Measurements from ENCODE around the gene HDAC5. TPM values are rescaled to one million over a fixed set of nuclear protein-coding genes. Genes with fewer than 3 reads are reported as not detected.

Gene HDAC5
- total and polyA plus RNA-seq, 2 donors from 2014 or later, result 25.3 to 35.6 TPM

DNA sequence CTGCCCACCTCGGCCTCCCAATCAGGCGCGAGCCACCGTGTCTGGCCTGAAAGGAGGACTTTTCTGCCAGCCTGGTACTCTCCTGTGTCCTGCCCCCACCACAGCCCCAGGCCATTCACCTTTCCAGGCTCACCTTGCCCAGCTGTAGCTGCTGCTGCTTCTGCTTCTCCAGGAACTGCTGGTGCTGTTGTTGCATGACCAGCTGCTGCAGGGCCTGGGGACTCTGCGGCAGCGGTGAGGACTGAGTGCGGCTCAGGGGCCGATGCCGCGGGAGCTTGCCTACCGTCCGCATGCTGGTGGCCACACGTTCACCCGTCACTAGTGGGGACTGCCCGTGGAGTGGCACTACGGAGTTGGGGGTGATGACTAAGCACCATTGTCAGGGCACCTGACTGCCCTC lies 35.2 kb downstream of the HDAC5 start:
- no peaks in the 10 kb centered on the region for H3K9me3 ChIP-seq (ENCODE audit: control insufficient read depth in 2 of 3, insufficient read depth in 1 of 3, low read length in 3 of 3)
- no peaks in the 10 kb centered on the region for H3K27me3 ChIP-seq (ENCODE audit: control insufficient read depth, insufficient read depth, low read length)
- no peaks in the 10 kb centered on the region for H3K4me1 ChIP-seq (ENCODE audit: control insufficient read depth in 2 of 3, insufficient read depth in 2 of 3, low read depth in 1 of 3, low read length in 3 of 3)
- DNase-seq (no peak), FAIRE-seq (no peak)
- no peak overlapping the region for H3K9ac ChIP-seq (ENCODE audit: low read length in 3 of 3)
- no peak overlapping the region for H3K27ac ChIP-seq (ENCODE audit: low read depth in 2 of 2, low read length in 2 of 2)
- H3K36me3 ChIP-seq (ENCODE audit: control insufficient read depth in 2 of 3, insufficient read depth in 3 of 3, low read length in 3 of 3), result peaks cover 3 to 57% (median 34%) of the 10 kb centered on the region in 3 donors
- intact Hi-C loops (cut with DNase I), result no loop called here
- TF ChIP-seq, protein P1, sequence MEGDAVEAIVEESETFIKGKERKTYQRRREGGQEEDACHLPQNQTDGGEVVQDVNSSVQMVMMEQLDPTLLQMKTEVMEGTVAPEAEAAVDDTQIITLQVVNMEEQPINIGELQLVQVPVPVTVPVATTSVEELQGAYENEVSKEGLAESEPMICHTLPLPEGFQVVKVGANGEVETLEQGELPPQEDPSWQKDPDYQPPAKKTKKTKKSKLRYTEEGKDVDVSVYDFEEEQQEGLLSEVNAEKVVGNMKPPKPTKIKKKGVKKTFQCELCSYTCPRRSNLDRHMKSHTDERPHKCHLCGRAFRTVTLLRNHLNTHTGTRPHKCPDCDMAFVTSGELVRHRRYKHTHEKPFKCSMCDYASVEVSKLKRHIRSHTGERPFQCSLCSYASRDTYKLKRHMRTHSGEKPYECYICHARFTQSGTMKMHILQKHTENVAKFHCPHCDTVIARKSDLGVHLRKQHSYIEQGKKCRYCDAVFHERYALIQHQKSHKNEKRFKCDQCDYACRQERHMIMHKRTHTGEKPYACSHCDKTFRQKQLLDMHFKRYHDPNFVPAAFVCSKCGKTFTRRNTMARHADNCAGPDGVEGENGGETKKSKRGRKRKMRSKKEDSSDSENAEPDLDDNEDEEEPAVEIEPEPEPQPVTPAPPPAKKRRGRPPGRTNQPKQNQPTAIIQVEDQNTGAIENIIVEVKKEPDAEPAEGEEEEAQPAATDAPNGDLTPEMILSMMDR (IDR thresholded peaks at IDR 0.05; ENCODE audit: borderline replicate concordance, extremely low read depth, insufficient read depth), result no peak
- H3K4me3 ChIP-seq (ENCODE audit: low read length in 3 of 3), result no peak overlapping the region

DNA sequence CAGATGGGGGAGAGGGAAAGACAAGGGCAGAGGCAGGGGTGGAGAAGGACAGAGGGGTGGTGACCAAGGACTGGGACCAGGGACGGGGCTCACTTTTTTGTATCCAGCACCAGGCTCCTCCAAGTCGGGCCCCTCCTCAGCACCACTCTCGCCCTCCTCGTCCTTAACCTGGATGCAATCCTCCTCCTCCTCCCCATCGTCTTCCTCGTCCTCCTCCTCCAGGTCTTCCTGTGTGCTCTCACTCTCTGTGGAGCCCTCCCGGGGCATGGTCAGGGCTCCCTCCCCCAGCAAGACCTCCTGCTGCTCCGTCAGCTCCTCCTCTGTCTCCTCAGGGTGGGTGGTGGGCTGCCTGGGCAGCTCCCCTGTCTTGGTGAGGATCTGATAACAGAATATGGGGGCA lies 36.1 kb downstream of the HDAC5 start:
- Histone ChIP-seq H3K27me3 (ENCODE audit: control insufficient read depth, insufficient read depth, low read length) (no peaks in the 10 kb centered on the region), H3K4me3 (ENCODE audit: low read length in 3 of 3) (no peak overlapping the region), H3K4me1 (ENCODE audit: control insufficient read depth in 2 of 3, insufficient read depth in 2 of 3, low read depth in 1 of 3, low read length in 3 of 3) (no peaks in the 10 kb centered on the region), H3K9ac (ENCODE audit: low read length in 3 of 3) (no peak overlapping the region), H3K27ac (ENCODE audit: low read depth in 2 of 2, low read length in 2 of 2) (no peak overlapping the region), H3K36me3 (ENCODE audit: control insufficient read depth in 2 of 3, insufficient read depth in 3 of 3, low read length in 3 of 3) (peaks cover 5 to 59% (median 33%) of the 10 kb centered on the region in 3 donors), H3K9me3 (ENCODE audit: control insufficient read depth in 2 of 3, insufficient read depth in 1 of 3, low read length in 3 of 3) (no peaks in the 10 kb centered on the region)
- intact Hi-C loops (cut with DNase I), result no loop called here
- TF ChIP-seq, protein P1 (IDR thresholded peaks at IDR 0.05; ENCODE audit: borderline replicate concordance, extremely low read depth, insufficient read depth), result no peak
- DNase-seq (no peak), FAIRE-seq (no peak)

DNA sequence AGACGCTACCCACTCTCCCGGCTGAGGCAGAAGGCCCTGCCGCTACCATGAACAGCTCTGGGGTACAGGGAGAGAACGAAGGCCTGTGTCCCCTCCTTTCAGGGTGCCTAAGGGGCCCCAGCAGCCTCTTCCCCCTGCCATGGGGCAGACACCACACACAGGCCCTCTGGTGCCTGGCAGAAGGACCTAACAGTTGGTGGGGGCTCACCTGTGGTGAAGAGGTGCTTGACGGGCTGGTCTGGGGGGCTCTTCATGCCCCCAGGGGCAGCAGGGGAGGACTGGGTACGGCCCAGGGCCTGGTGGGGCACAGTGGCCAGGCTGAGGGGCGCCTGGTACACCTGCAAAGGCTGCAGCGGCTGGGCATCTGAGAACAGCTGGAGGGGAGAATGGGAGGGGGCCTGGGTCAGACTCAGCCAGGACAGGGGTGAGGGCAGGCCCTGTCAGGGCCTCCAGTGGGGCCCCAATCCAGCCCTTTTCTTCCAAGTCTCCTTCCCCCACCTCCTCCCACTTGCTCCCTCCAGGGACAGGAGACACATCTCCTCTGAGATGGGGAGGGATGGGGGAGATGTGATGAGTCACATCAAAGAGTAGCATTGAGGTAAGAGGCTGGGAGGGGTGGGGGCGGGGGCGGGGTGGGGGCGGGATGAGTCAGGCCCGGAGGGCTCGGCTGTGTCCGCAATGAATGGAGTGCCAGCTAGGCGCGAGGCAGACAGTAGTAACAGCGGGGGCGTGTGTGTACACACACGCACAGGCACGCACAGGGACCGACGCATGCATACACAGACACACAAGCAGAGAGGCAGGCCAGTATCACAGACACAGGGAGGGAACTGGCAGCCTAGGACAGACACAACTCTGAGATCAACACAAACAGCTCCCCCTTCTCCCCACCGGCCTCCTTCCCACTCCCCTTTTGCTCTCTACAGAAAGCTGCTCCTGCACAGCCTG lies 36.8 kb downstream of the HDAC5 start:
- Histone ChIP-seq H3K27me3 (ENCODE audit: control insufficient read depth, insufficient read depth, low read length) (no peaks in the 10 kb centered on the region), H3K4me1 (ENCODE audit: control insufficient read depth in 2 of 3, insufficient read depth in 2 of 3, low read depth in 1 of 3, low read length in 3 of 3) (no peaks in the 10 kb centered on the region), H3K36me3 (ENCODE audit: control insufficient read depth in 2 of 3, insufficient read depth in 3 of 3, low read length in 3 of 3) (peaks cover 5 to 59% (median 29%) of the 10 kb centered on the region in 3 donors), H3K4me3 (ENCODE audit: low read length in 3 of 3) (no peak overlapping the region), H3K9ac (ENCODE audit: low read length in 3 of 3) (no peak overlapping the region), H3K27ac (ENCODE audit: low read depth in 2 of 2, low read length in 2 of 2) (no peak overlapping the region), H3K9me3 (ENCODE audit: control insufficient read depth in 2 of 3, insufficient read depth in 1 of 3, low read length in 3 of 3) (no peaks in the 10 kb centered on the region)
- no peak for FAIRE-seq
- TF ChIP-seq, protein P1 (IDR thresholded peaks at IDR 0.05; ENCODE audit: borderline replicate concordance, extremely low read depth, insufficient read depth), result no peak
- intact Hi-C loops (cut with DNase I), result no loop called here
- DNase-seq, result peak in 4 of 5 donors; percentile 46 to 70 (median 49)

All from kidney (tissue), 14 donors.